Activated T-cell treated with anti-CD3 and anti-CD28 coated beads, Interleukin-2, amount 50 U/mL, for 48 hours (primary cell): ENCODE measurements around the gene TRIM16.
"Not testable (repeated sequence)": the region's sequence is repeated elsewhere in the genome, so short reads cannot be mapped to it uniquely, and the experiment has no call there.

ENCODE experiments used
- DNase-seq, 2 experiments: peaks; one replicate each; pipeline ENCODE4 v3.0.0-alpha.2; 2020

The TRIM16 gene

DNA sequence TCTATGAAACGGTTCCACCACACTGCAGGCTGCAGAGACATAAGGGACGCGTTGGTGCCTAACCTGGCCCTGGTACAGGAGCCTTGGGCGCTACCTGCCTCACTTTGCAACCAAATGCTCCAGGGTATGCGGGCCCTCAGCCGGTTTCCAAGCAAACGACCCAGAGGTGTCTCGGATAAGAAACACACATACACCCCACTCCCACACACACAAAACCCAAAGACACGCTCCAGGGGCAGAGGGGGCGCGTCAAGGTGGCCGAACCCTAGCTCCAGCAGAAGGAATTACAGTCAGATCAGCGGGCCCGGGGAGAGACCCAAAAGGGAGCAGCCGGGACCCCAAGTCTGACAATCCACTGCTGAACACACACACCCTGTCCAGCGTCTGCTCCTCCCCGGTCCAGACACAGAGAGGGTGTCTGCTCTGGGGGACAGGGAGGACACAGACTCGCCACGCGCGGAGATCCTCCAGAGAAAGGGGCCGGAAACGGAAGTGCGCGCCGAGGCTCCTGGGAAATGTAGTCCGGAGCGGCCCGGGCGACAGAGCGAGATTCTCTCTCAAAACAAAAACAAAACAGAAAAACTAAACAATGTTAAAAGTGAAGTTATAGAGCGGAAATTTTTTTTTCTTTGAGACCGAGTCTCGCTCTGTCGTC is at the start of gene TRIM16:
TRIM16 (minus strand) TSS at position 488 of the 655 bp plus-strand sequence. CDS start 32,702 bp downstream, outside the sequence.
- peak; percentile 83 to 84 for DNase-seq

DNA sequence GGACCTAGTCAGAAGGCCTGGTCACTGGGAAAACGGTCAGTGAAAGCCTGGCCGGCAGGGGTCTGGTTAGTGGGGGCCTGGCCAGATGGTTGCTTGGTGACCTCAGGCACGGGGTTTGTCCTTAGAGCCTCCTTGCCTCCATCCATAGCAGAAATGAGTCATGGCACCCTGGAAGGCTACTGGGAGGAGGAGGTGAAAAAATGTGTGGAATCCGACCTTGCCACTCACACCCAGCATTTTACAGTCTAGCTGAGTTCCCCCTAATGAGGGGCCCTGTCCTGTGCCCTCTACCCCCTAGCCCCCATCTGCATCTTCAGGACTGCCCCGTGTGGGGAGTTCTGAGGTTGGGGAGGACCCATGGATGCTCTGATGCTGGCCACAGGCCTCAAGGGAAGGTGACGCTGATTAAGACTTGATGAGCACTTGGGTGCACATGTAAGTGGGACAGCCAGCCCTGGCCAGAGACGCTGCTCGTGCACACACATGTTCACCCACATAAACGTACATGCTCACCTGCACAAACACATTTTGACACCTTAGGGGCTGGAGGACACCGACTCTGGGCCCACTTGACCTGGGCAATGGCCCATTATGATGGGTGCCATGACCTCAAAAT is 49.2 kb upstream of the TRIM16 start:
- DNase-seq: not testable (repeated sequence)

DNA sequence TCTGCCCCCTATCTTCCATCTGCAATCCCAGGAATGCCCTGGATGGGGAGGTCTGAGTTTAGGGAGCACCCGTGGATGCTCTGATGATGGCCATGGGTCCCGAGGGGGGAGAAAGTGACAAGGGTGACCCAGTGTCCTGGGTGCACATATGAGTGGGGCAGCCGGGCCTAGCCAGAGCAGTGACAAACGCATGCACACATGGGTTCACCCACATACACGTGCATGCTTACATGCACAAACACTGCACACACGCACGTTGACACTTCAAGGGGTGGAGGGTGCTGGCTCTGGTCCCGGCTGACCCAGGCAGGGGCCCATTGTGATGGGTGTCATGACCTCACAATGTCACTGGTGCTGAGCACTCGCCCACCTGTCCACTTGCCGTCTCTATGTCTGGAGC is 47.8 kb upstream of the TRIM16 start, which contains the start of gene TBC1D26:
TBC1D26 (plus strand) TSS at position 384 of the 400 bp plus-strand sequence. CDS start 3,066 bp downstream, outside the sequence.
- not testable (repeated sequence) for DNase-seq

DNA sequence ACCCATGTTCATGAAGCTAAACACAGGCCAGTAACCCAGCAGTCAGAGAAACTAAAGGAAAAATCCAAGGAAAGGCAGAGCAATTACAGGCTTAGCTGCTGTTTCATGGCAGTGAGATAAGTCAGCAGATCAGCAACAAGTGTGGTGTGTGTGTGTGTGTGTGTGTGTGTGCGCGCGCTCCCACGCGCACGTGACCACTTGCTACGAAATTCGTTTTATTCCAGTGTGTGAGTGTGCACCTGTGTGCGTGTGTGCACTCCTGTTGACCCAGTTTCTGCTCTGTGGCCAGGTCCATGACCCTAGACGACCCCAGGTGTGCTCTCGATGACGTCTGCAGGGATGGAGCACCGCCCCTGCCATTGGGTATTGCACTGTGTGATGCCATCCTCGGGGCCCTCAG is 46.4 kb upstream of the TRIM16 start:
- DNase-seq: not testable (repeated sequence)

DNA sequence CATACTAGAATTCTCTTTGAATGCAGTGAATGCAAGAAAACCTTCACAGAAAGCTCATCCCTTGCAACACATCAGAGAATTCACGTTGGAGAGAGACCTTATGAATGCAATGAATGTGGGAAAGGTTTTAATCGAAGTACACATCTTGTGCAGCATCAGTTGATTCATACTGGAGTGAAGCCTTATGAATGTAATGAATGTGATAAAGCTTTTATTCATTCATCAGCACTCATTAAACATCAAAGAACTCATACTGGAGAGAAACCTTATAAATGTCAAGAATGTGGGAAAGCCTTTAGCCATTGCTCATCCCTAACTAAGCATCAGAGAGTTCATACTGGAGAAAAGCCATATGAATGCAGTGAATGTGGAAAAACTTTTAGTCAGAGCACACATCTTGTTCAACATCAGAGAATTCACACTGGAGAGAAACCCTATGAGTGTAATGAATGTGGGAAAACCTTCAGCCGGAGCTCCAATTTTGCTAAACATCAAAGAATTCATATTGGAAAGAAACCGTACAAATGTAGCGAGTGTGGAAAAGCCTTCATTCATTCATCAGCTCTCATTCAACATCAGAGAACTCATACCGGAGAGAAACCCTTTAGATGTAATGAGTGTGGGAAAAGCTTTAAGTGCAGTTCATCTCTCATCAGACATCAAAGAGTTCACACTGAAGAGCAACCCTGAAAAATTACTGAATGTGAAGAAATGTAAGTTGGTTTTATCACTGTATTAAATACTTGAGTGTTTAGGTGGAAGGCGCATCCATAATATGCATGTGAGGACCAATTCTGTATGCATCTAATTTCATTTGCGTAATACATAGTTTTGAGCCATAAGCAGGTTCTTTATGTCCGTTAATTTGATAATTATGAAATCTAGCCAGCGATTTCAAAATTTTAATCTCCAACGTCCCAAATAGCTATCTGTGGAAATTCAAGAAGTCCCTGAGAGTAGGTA is 32.8 kb upstream of the TRIM16 start:
- not testable (repeated sequence) for DNase-seq

DNA sequence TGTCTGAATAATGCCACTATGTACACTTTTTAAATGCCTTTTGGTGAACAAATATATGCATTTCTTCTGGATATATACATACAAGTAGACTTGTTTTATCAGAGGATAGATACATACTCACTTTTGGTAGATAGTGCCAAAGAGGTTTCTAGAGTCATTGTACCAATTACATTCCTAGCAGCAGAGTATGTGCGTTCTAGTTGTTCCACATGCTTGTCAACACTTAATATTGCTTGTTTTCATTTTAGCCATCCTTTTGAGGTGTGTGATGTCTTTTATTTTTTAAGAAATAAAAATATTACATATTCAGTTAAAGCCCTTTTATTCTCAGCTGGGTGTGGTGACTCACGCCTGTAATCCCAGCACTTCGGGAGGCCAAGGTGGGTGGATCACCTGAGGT is 24.8 kb upstream of the TRIM16 start:
- not testable (repeated sequence) for DNase-seq

DNA sequence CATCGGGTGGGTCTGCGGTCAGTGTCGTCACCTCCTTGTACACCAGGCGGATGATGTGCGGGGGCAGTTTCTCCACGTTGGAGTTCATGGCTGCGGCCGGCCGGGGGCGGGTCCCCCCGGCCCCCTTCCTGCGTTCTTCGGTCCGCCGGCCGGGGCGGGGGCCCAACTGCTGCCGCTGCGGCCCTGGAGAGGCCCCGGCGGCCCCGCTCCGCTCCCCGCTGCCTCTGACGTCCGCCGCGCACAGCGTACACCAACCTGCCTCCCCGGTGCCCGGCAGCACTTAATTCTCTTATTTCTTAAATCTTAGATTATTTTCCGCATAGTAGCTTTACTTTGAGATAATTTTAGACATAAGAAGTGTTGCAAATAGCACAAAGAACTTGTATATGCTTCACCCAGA is 20.7 kb upstream of the TRIM16 start:
- not testable (repeated sequence) for DNase-seq

DNA sequence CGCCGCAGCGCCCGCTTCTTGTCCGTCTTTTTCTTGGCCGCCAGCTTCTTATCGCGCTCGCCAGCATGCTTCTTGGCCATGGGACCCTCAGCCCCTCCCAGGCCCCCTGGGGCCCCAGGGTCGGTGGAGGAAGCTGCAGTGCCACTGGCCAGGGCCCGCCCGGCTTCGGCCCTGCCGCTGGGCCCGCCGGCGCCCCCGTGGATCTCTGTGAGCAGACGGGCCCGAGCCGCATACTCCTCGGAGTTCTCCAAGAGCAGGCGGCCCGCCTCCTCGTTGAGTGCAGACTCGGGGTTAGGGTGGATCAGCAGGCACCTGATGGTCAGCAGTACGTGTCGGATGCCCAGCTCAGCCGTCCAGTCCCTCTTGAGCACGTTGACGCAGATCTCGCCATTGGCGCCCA is 20.1 kb upstream of the TRIM16 start:
- not testable (repeated sequence) for DNase-seq

DNA sequence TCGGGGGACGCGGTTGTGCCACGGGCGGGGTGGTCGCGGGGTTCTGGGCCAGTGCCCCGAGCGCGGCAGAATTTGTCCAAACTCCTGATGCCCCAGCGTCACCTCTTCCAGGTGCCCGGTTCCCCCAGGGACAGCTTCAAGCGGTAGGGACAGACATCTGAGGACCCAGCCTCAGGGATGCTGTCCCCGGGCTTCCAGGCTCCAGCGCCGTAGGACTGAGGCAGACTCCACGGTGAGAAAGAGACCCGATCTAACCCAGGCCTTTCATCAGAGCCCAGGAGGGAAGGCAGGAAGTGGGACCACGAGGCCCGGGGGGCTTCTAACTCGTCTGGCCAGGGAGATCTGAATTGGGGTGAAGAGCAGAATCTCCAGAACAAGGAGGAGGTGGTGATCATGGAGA is 15.8 kb upstream of the TRIM16 start:
- not testable (repeated sequence) for DNase-seq

DNA sequence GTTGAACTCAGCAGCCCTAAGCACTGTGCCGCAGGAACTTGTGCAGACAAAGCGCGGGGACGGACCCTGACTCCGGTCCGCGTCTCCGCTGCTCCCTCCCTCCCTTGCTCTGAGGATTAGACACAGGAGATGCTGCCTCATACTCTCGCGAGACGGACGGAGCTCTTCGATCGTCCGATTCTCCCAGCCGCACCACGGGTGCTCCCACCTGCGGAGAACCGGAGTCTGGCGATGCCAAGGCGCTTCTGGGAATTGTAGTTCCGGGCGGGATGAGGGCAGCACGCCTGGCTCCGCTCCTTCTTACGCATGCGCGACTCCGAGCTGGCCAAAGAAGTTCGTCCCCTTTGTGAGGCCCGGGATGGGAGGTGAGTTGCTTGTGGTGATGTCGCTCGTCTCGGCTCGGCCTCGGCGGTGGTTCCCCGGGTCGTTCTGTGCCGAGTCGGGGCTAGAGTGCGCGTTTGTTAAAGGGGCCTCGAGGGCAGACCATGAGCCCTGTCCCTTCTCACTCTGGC is 15.4 kb upstream of the TRIM16 start, which contains the start of gene ZNF286A:
ZNF286A (plus strand) TSS at position 340 of the 512 bp plus-strand sequence. CDS start 578 bp downstream, outside the sequence.
- DNase-seq: peak; percentile 94 to 96

DNA sequence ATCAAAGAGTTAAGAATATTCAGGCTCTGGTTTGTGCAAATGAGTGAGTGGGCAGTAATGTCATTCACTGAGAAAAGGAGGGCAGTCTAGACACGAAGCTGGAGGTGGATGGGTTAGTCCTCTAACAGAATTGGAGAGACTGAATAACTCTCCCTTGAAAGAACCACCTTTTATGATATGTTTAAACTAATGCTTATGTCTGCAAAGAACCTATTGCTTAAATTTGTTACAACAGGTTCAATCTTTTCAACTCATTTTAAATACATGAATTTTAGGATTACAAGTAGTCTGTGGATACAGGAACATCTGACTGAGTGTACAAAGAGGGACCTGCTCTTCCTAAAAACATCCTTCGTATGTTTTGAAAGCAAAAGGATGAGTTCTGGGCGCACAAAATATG is 14.9 kb upstream of the TRIM16 start:
- not testable (repeated sequence) for DNase-seq

DNA sequence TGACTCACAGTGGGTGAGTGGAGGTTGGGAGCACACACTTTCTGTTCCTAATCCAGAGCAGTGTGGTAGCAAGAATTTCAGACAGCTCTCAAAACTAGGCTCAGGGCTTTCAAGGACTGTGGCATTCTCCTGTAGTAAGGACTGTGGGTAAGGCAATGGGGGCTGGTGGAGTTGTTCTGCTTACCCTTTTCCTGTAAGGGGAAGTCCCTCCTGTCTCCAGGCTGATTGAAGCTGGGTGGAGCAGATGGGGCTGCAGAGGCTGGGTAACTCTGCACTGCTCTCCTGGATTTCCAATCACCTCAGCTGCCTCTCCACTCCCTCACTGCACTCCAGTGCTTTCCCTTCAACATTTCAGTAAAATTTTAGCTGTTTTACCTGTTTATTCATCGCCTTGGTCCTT is 3.4 kb upstream of the TRIM16 start:
- DNase-seq: not testable (repeated sequence)

DNA sequence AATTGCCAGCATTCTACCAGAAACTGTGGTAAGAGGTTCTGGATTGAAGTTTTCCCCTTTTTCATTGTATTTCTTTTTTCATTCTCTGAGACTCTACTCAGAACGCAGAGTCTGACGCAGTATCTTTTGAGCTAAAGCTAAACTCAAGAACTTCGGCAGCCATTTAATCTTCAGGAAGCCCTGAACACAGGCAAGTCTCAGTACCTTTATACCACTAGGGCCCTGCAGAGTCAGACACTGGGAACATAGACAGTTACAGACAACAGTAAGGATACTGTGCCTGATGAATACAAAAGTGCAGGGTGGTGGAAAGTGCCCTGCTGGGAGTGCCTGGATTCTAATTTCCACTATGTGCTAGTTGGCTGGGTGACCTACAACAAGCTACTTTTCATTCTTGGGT is 976 bp downstream of the TRIM16 start:
- DNase-seq: not testable (repeated sequence)

DNA sequence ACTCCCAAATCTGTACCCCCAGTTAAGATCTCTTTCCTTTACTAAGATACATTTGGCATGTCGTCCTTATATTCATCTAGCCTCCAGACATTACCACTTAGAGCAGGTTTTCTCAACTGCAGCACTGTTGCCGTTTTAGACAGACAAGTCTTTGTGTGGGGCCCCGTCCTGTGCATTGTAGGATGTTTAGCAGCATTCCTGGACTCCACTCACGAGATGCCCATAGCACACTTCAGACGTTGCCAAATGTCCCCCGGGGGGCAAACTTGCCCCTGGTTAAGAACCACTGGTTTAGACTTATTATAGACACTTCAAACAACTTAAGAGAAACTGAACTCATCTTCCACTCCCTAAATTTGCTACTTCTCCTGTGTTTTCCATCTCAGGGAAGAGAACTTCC is 8.1 kb downstream of the TRIM16 start:
- not testable (repeated sequence) for DNase-seq

DNA sequence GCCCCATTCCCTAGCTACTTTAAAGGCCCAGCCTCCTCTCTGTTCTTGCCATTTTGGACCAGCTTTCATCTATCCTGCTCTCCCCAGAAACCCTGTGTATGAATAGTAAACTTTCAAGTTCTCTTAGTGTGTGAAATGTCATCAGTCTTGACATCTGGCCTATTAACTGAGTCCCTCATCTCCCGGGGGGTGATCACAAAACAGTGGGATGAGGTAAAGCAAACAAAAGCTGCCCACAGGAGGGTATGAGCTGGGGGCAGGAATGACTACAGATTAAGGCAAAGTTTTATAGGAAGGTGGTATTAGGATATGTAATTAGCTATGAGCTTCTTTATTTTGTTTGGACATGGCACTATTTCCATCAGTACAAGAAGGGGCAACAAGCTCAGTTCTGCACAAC is 9.5 kb downstream of the TRIM16 start:
- DNase-seq: not testable (repeated sequence)

DNA sequence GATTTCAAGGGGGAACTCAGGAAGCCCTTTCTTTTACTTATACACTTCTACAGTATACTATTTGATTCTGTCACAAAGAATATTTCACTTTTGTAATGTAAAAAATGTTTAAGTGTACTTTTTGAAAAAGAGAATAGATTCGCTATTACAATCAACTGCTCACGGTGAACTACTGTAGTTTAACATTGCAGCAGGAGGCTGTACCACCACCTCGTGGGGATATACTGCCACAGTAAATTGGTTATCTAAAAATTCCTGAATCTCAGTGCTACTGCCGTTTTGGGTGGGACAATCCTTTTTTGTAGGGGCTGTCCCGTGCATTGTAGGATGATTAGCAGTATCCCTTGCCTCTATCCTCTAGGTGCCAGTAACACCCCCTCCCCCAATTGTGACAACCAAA is 14.6 kb downstream of the TRIM16 start:
- DNase-seq: not testable (repeated sequence)

DNA sequence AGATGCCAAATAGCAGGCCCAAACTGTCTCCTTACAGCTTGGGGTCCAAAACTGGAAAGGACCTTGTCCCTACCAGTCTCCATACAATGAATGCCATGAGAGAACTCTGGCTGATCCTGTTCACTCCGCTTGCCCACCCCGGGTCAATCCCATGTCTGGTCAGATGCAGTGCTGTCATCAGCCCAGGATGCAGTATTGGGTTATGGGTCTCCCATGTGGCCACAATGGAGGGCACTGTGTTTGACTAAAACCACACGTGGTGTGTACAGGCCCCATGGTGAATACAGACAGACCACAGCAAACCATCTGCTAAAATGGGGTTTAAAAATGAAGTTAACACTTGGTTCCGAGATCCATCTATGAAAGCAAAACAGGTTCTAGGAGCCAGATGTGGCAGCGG is 20.4 kb downstream of the TRIM16 start:
- DNase-seq: no peak

DNA sequence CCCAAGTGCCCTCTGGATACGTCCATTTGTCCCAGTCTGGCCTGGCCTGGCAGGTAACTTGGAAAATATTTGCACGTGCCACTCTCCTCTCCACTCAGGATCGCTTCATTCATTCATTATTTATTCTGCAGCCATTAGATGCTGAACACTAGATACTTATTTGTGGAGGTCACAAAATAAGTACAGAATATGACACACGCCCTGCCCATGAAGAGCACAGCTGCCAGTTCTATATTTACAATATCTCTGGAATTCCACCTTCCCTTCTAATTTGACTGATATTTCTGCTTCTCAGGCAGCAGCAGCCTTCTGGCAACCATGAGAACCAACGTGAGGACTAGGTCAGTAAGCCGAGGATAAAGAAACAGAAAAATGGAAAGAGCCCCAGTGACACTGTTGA is 20.9 kb downstream of the TRIM16 start:
- DNase-seq: no peak

DNA sequence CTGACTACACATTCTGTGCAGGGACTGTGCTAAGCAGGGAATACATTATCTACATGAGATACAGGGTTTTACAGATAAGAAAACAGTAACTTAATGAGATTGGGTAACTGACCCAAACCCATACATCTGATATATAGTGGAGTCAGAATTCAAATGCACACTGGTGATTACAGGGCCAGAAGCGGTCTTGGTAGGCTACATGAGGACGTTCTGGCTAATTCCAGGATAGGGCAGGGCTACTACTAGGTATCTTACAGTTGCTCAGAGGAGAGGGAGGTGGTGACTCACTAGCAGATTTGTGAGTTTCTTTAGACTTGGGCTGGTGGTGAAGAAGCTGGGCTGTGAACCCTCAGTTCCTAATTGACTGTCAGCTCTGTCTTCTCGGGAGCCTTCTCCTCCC is 21.4 kb downstream of the TRIM16 start:
- DNase-seq: no peak

DNA sequence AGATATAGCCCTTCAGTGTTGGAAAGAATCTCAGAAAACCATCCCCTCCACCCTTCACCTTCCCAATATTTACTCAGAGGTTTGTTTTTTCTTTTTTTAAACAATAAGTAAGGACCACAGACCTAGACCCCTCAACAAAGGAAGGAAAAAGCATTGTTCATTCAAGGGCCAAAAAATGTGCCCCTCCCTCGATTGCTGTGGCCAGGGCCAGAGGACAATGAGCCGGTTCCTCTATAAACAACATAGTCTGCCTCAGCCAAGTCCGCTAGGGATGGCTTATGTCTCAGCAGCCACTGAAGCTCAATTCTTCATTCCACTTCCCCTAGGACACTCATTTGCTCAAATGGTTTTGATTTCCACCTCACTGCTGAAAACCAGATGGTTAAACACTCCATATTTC is 24.0 kb downstream of the TRIM16 start:
- no peak for DNase-seq

DNA sequence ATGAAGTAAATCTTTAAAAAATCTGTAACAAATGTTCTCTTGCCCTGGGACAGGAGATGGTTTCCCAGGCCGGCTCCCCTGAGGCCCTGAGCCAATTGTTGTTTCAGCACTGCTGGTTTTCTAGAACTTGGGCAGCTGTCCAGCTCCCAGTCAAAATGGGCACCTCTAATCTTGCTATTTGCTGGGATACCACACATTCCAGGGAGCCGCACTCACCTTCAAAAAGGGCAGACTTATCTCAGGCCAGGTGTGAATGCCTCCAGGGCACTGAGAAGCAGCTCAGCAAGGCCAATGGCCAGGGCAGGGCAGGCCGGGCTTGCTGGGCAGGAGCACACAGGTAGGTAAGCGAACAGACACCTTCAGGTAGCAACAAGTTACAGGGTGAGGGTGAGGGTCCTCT is 24.4 kb downstream of the TRIM16 start:
- no peak for DNase-seq

DNA sequence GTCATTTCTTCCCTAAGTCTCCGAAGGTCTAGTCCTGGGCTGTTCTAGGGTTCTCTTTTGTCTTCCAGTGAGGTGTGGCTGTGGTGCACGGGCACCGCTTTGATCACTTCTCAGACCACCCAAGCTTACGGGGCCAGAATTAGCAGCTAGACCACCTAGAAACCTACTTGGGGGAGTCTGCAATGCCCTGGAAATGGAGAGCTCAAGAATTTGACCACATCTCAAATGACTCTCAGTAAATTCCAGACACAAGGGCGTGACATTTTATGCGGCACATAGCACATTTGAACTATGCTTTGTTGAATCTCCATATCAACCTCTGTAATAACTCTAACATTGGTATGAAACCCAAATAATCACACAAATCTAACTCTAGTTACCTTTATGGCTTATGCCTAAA is 24.9 kb downstream of the TRIM16 start:
- no peak for DNase-seq

DNA sequence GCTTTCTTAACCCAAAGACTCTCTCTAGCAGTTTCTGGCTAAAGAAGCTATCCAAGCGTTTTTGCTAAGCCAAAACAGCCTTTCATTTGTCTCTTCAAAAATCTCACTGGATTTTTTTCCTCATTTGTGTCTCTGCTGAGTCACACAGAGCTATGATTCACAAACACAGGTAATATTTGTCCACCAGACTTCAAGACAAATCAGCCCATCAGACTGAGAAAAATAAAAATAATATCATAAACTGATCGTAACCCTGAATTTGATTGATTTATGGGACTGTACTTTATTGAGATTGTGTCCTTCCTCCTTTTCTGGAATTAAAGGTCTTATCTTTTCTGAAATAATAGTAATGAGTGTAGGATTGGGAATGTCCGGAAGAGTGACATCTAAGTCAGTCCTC is 25.8 kb downstream of the TRIM16 start:
- no peak for DNase-seq
